Mesothelial cell of epicardium (in vitro differentiated cells): ENCODE data around the gene AOPEP. TPM values are rescaled to one million over a fixed set of nuclear protein-coding genes. Genes with fewer than 3 reads are reported as not detected.

ENCODE experiments used
- DNase-seq, 2 experiments: peaks; one replicate each; pipeline ENCODE4 v3.0.0; 2021; ENCODE audit warnings: low spot score in 2 of 2; ENCODE audit not compliant: unreplicated experiment in 2 of 2
- H3K27ac Mint-ChIP-seq: 2 replicates; pipeline ENCODE4 v1.8.0; 2021; ENCODE audit warnings: mixed read lengths
- H3K27me3 Mint-ChIP-seq: 2 replicates; pipeline ENCODE4 v1.8.0; 2021; ENCODE audit warnings: low read depth, mixed read lengths
- H3K36me3 Mint-ChIP-seq: 2 replicates; pipeline ENCODE4 v1.8.0; 2021; ENCODE audit warnings: mixed read lengths
- H3K4me1 Mint-ChIP-seq: 2 replicates; pipeline ENCODE4 v1.8.0; 2021; ENCODE audit warnings: mixed read lengths
- H3K4me3 Mint-ChIP-seq: 2 replicates; pipeline ENCODE4 v1.8.0; 2021; ENCODE audit warnings: mild to moderate bottlenecking, moderate library complexity, mixed read lengths
- H3K9me3 Mint-ChIP-seq: 2 replicates; pipeline ENCODE4 v1.8.0; 2021; ENCODE audit warnings: mixed read lengths
- total RNA-seq: library from RNA; stranded (reverse); gene quantifications from 3 replicates; pipeline ENCODE4 v1.2.1, GENCODE V29; 2021
- TF ChIP-seq, protein P1 (sequence below): fragments of 200-600 bp; sonication (generic); IDR thresholded peaks from one replicate; pipeline ENCODE4 v1.5.0; 2021; ENCODE audit warnings: antibody characterized with exemption; ENCODE audit not compliant: unreplicated experiment

The AOPEP gene
- total RNA-seq, 1 donor from 2014 or later = 63.0 TPM

DNA sequence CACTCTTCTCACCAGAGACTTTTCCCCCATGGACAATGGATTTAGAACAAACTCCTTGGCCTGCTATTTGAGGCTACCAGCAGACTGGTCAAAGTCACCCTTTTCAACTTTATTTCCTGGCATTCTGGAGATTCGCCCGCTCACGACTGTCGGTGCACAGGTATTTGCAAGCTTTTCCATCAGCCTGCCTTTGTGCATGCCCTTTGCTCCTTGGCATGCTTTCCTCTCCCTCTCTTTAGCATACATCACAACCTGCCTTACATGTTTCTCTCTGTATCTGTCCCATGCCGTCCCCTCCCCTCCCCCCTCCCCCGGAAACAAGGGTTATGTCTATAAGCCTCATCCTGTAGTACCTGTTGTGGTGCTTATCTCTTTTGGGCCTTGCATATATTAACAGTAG lies 257.1 kb downstream of the AOPEP start:
- peaks cover 19% of the 10 kb centered on the region for H3K4me1 Mint-ChIP-seq
- no peaks in the 10 kb centered on the region for H3K27me3 Mint-ChIP-seq
- H3K9me3 Mint-ChIP-seq = no peaks in the 10 kb centered on the region
- H3K4me3 Mint-ChIP-seq = no peak overlapping the region
- DNase-seq = no peak
- TF ChIP-seq, protein P1, sequence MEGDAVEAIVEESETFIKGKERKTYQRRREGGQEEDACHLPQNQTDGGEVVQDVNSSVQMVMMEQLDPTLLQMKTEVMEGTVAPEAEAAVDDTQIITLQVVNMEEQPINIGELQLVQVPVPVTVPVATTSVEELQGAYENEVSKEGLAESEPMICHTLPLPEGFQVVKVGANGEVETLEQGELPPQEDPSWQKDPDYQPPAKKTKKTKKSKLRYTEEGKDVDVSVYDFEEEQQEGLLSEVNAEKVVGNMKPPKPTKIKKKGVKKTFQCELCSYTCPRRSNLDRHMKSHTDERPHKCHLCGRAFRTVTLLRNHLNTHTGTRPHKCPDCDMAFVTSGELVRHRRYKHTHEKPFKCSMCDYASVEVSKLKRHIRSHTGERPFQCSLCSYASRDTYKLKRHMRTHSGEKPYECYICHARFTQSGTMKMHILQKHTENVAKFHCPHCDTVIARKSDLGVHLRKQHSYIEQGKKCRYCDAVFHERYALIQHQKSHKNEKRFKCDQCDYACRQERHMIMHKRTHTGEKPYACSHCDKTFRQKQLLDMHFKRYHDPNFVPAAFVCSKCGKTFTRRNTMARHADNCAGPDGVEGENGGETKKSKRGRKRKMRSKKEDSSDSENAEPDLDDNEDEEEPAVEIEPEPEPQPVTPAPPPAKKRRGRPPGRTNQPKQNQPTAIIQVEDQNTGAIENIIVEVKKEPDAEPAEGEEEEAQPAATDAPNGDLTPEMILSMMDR = no peak
- no peak overlapping the region for H3K27ac Mint-ChIP-seq
- peaks cover 10% of the 10 kb centered on the region for H3K36me3 Mint-ChIP-seq

DNA sequence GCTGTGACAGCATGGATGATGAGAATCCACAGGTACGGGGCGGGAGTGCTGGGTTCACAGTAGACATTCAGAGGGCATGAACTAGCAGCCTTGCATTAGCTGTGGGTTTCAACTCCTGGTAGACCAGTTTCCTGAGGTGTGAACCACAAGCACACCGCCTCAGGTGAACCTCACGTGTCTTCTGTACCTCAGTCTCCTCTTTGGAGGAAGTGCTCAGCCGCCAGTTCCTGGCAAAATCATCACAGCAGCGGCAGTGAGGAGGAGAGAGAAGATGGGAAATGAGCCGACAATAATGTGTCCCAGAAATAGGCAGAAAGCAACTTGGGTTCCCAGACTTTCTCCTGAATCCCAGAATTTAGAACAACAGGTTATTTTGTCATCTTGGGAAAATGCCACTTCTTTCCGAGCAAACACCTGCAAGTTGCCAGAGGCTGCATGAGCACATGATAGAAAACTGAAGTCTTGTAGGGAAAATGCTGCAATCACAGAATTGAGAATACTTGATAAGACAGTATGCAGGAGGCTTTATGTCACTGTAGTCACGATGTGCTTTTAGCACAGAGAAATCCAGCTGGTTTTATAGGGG lies 258.5 kb downstream of the AOPEP start:
- H3K27ac Mint-ChIP-seq = no peak overlapping the region
- H3K9me3 Mint-ChIP-seq = no peaks in the 10 kb centered on the region
- DNase-seq = no peak
- no peaks in the 10 kb centered on the region for H3K27me3 Mint-ChIP-seq
- no peak overlapping the region for H3K4me3 Mint-ChIP-seq
- H3K36me3 Mint-ChIP-seq = peaks cover 9% of the 10 kb centered on the region
- TF ChIP-seq, protein P1 = no peak
- peaks cover 19% of the 10 kb centered on the region for H3K4me1 Mint-ChIP-seq

DNA sequence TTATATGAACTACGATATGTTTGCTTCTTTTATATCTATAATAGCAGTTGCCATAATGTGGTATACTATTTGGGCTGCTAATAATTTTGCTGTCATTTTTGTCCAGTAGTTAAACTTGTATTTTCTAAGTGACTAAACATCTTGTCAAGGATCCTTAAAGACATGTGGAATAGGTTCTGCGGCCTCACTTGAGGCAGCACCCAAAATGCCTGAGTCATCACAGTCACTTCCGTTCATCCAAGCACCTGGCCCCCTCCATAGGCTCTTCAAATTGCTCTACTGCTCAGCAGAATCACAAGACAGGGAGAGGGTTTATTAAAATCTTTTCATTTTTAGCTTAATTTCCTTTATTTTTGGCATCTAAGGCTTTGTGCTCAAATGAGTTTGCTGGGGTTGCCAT lies 259.1 kb downstream of the AOPEP start:
- Mint-ChIP-seq H3K9me3 (no peaks in the 10 kb centered on the region), H3K27ac (no peak overlapping the region), H3K36me3 (peaks cover 12% of the 10 kb centered on the region), H3K4me1 (peaks cover 15% of the 10 kb centered on the region), H3K4me3 (no peak overlapping the region), H3K27me3 (no peaks in the 10 kb centered on the region)
- DNase-seq = no peak
- TF ChIP-seq, protein P1 = no peak

DNA sequence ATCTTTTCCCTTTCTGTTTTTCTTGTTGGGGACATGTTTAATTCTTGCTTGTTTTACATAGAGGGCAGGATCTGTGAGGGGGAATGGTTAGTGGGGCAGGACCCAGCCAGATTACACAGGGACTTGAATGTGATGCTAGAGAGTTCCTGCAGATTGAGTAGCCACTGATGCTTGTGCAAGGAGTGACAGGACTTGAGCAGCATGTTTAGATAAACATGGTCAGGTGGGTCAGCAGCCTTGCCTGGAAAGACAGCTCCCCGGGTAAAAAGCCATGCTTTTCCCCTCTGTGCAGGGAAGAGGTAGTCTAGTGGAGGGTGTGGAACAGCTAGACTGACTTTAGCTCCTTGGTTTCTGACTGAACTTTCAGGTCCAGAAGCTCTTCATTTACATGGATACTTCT lies 261.2 kb downstream of the AOPEP start:
- Mint-ChIP-seq H3K9me3 (no peaks in the 10 kb centered on the region), H3K27ac (no peak overlapping the region), H3K4me3 (no peak overlapping the region), H3K36me3 (peaks cover 12% of the 10 kb centered on the region), H3K4me1 (peaks cover 6% of the 10 kb centered on the region), H3K27me3 (no peaks in the 10 kb centered on the region)
- DNase-seq = no peak
- TF ChIP-seq, protein P1 = no peak

DNA sequence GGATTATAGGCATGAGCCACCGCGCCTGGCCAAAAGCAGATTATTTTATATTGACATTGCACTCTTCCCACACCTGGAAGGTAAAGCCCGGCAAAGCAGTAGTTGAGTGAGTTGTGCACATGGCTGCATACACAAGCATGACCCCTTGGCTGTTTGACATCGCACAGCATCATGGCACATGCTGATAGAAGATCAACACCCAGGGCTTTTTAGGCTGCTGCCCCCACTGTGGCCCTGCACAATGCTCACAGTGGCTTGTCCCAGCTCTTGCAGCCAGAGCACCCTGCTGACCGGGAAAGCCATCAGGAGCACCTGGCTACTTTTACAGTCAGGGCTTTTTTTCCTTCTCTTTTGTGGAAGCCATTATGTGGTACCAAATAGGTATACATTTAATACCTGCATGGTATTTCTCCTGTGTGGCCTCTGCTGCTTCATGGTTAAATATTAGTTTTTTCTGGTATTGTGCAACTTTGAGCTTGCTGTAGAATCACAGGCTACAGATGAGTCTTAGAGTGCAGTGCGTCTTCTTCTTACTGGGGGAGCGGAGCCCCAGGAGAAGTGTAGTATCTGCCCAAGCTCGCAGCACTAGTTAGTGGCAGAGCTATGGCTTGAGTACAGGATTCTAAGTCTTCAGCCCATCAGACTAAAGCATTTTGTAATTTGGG lies 264.5 kb downstream of the AOPEP start:
- DNase-seq = no peak
- peaks cover 35% of the 10 kb centered on the region for H3K4me1 Mint-ChIP-seq
- H3K36me3 Mint-ChIP-seq = peaks cover 12% of the 10 kb centered on the region
- H3K27me3 Mint-ChIP-seq = no peaks in the 10 kb centered on the region
- no peak overlapping the region for H3K4me3 Mint-ChIP-seq
- H3K9me3 Mint-ChIP-seq = no peaks in the 10 kb centered on the region
- no peak overlapping the region for H3K27ac Mint-ChIP-seq
- TF ChIP-seq, protein P1 = no peak
